Vagina (tissue), 2 donors: ENCODE data around the gene MACROD2. TPM values are rescaled to one million over a fixed set of nuclear protein-coding genes. Genes with fewer than 3 reads are reported as not detected.

Experiments used
- DNase-seq, 2 donors: peaks; one replicate each; pipeline ENCODE4 v3.0.0-alpha.2; 2017; ENCODE audit errors: extremely low spot score in 2 of 2
- H3K27ac ChIP-seq: fragments of 200-600 bp; sonication (generic); one replicate; pipeline ENCODE4 v1.5.1; 2019
- H3K27me3 ChIP-seq: fragments of 200-600 bp; sonication (generic); one replicate; pipeline ENCODE4 v1.5.1; 2019
- H3K36me3 ChIP-seq, 2 donors: fragments of 200-600 bp; sonication (generic); one replicate each; pipeline ENCODE4 v1.5.1; 2017 to 2019
- H3K4me1 ChIP-seq: fragments of 200-600 bp; sonication (generic); one replicate; pipeline ENCODE4 v1.5.1; 2019
- H3K4me3 ChIP-seq, 2 donors: fragments of 200-600 bp; sonication (generic); 1 replicate in 1 of 2; 2 replicates in 1 of 2; pipeline ENCODE4 v1.5.1; 2016 to 2019
- H3K9me3 ChIP-seq: fragments of 200-600 bp; sonication (generic); one replicate; pipeline ENCODE4 v1.5.1; 2019
- CTCF ChIP-seq, 3 experiments: fragments of 450-650 bp in 2 of 3; fragments of 200-600 bp in 1 of 3; sonication (generic) in 1 of 3; IDR thresholded peaks; one replicate each; pipeline ENCODE4 v1.5.1; 2017 to 2019; ENCODE audit warnings: antibody characterized with exemption in 3 of 3, mild to moderate bottlenecking in 2 of 3, moderate library complexity in 2 of 3
- POLR2A ChIP-seq, 2 donors: fragments of 450-650 bp; IDR thresholded peaks; one replicate each; pipeline ENCODE4 v1.6.1; 2017; ENCODE audit warnings: antibody characterized with exemption in 2 of 2, mild to moderate bottlenecking in 2 of 2, moderate library complexity in 2 of 2
- POLR2AphosphoS5 ChIP-seq, 2 donors: sonication (generic); formaldehyde crosslinking; IDR thresholded peaks; one replicate each; pipeline ENCODE4 v1.9.0; 2017; ENCODE audit warnings: antibody characterized with exemption in 2 of 2, mild to moderate bottlenecking in 2 of 2, low read depth in 1 of 2; ENCODE audit not compliant: insufficient read depth in 1 of 2
- intact Hi-C: fragments of 100-400 bp; cut with DNase I; formaldehyde crosslinking; loops from one replicate; pipeline ENCODE4 v1.15.1; 2023
- total RNA-seq: library from RNA; depleted of rRNA; stranded (reverse); fragments of >200 nt; gene quantifications from one replicate; pipeline ENCODE4 v1.2.3, GENCODE V29; 2016

Gene MACROD2
- total RNA-seq, 1 donor from 2014 or later: 12.5 TPM

- intact Hi-C loops: no loop called here
- no peaks in the 10 kb centered on the region for H3K4me1 ChIP-seq
- H3K27me3 ChIP-seq: no peaks in the 10 kb centered on the region
- DNase-seq: no peak
- no peak overlapping the region for H3K4me3 ChIP-seq
- no peak overlapping the region for H3K27ac ChIP-seq
- no peaks in the 10 kb centered on the region for H3K9me3 ChIP-seq
- TF ChIP-seq POLR2A (IDR thresholded peaks at IDR 0.05) (no peak), CTCF (IDR thresholded peaks at IDR 0.05) (no peak), POLR2AphosphoS5 (IDR thresholded peaks at IDR 0.05; ENCODE audit: insufficient read depth in 1 of 2, low read depth in 1 of 2) (no peak)
- no peaks in the 10 kb centered on the region for H3K36me3 ChIP-seq
Measured at GRCh38 chr20:15235471-15236198, 1240.3 kb downstream of the MACROD2 start.

DNA sequence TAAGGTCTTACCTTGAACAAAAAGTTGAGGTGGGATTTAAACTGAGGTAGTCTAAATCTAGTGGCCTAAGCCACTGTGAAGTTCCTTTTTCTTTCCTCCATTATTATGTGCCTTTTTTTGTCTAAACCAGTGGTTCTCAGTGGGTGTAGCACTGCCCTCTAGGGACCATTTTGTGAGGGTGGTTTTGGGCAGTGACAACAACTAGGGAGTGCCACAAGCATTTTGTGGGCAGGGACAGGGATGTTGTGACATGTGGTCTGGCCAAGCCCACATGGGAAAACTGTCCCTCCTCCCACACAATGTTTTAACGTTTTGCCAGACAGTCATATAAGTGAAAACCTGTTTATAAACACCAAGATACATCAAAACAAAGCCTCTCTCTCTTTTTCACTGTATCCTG, 1241.5 kb downstream of the MACROD2 start:
- TF ChIP-seq CTCF (IDR thresholded peaks at IDR 0.05): no peak
- TF ChIP-seq POLR2AphosphoS5 (IDR thresholded peaks at IDR 0.05; ENCODE audit: insufficient read depth in 1 of 2, low read depth in 1 of 2): no peak
- no peak for TF ChIP-seq POLR2A (IDR thresholded peaks at IDR 0.05)
- intact Hi-C loops: no loop called here

DNA sequence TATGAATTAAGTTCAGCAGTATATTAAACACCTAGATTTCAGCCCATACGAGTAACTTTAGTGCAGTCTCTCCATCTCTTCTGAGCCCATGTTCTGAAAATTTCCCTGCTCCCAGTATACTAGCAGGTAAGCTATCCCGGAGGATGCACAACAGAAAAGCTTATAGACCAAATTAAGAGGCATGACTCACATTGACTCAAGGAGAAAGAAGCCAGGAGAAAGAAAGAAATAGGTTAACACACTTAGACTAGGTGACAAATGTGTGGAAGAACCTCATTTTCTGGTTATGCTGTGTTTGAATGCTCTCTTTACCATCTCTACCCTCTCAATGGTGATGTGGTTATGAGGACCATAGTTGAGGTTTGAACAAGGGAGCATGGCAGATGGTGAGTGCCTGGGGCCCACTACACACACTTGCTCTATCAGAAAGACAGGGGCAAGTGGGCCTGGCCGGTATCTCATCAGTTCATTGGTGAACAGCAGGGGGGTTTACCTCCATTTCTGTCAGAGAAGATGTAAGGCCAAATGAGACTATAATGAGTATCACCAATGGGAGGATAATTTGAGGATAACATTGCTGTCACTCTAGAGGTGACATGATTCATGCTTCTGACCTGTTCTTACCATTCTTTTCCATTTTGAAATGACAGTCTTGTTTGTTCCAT, 1244.4 kb downstream of the MACROD2 start:
- Histone ChIP-seq H3K9me3 (no peaks in the 10 kb centered on the region), H3K4me3 (no peak overlapping the region), H3K27me3 (no peaks in the 10 kb centered on the region), H3K36me3 (no peaks in the 10 kb centered on the region), H3K27ac (no peak overlapping the region), H3K4me1 (no peaks in the 10 kb centered on the region)
- no peak for DNase-seq
- no peak for TF ChIP-seq CTCF (IDR thresholded peaks at IDR 0.05)
- TF ChIP-seq POLR2AphosphoS5 (IDR thresholded peaks at IDR 0.05; ENCODE audit: insufficient read depth in 1 of 2, low read depth in 1 of 2): no peak
- no peak for TF ChIP-seq POLR2A (IDR thresholded peaks at IDR 0.05)
- intact Hi-C loops: no loop called here

More for the DNA sequence above, 1241.5 kb downstream of the MACROD2 start:
- H3K4me1 ChIP-seq: no peaks in the 10 kb centered on the region
- no peaks in the 10 kb centered on the region for H3K9me3 ChIP-seq
- no peak overlapping the region for H3K4me3 ChIP-seq
- no peak overlapping the region for H3K27ac ChIP-seq
- DNase-seq: no peak
- no peaks in the 10 kb centered on the region for H3K36me3 ChIP-seq
- no peaks in the 10 kb centered on the region for H3K27me3 ChIP-seq

DNA sequence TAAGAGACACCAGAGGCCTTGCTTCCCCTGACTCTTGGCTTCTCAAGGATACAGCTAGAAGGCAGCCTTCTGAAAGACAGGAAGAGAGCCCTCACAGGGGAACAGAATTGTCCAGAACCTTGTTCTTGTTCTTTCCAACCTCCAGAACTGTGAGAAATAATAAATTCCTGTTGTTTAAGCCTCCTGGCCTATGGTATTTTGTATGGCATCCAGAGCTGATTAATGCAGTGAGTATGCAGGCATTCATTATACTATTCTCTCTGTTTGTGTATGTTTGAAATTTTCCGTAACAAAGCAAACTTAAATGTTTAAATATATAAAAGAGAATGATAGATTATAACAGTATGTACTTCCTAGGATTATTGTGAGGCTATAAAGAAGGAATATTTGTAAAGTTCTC, 1245.5 kb downstream of the MACROD2 start:
- Histone ChIP-seq H3K27ac (no peak overlapping the region), H3K27me3 (no peaks in the 10 kb centered on the region), H3K9me3 (no peaks in the 10 kb centered on the region), H3K36me3 (no peaks in the 10 kb centered on the region), H3K4me3 (no peak overlapping the region), H3K4me1 (no peaks in the 10 kb centered on the region)
- no peak for DNase-seq
- TF ChIP-seq POLR2A (IDR thresholded peaks at IDR 0.05) (no peak), CTCF (IDR thresholded peaks at IDR 0.05) (no peak), POLR2AphosphoS5 (IDR thresholded peaks at IDR 0.05; ENCODE audit: insufficient read depth in 1 of 2, low read depth in 1 of 2) (no peak)
- intact Hi-C loops: no loop called here

GRCh38 chr20:15241681-15242080, 1246.4 kb downstream of the MACROD2 start:
- Histone ChIP-seq H3K27ac (no peak overlapping the region), H3K4me3 (no peak overlapping the region), H3K36me3 (no peaks in the 10 kb centered on the region), H3K27me3 (no peaks in the 10 kb centered on the region), H3K4me1 (no peaks in the 10 kb centered on the region), H3K9me3 (no peaks in the 10 kb centered on the region)
- TF ChIP-seq POLR2AphosphoS5 (IDR thresholded peaks at IDR 0.05; ENCODE audit: insufficient read depth in 1 of 2, low read depth in 1 of 2) (no peak), POLR2A (IDR thresholded peaks at IDR 0.05) (no peak), CTCF (IDR thresholded peaks at IDR 0.05) (no peak)
- intact Hi-C loops: no loop called here
- no peak for DNase-seq
